HepG2 (cell line): ENCODE results near the gene CNPY4. TPM values are rescaled to one million over a fixed set of nuclear protein-coding genes. Genes with fewer than 3 reads are reported as not detected.

Source experiments
- ATAC-seq: fragments of 200-7000 bp; cut with Tn5 transposase; 3 replicates; pipeline ENCODE4 v1.9.1; 2020; ENCODE audit warnings: mild to moderate bottlenecking, moderate library complexity
- BruUV-seq: library from RNA; stranded (reverse); fragments of 400-500 nt; replicated peaks from 2 replicates; lab custom pipeline; 2021; lab: Mats Ljungman, UMichigan
- CTCF ChIA-PET: fragments of 300-600 bp; formaldehyde crosslinking; extraction: SDS; loops from one replicate; lab custom pipeline; 2021; ENCODE audit warnings: low total read pairs, inconsistent platforms, low intra/inter-chr PET ratio; lab: Yijun Ruan, JAX
- POLR2A ChIA-PET: fragments of 350-600 bp; sonication (Branson Sonifier 250); formaldehyde crosslinking; loops from one replicate; lab custom pipeline; 2020; ENCODE audit warnings: antibody characterized with exemption, inconsistent platforms; lab: Yijun Ruan, JAX
- DNase-seq: peaks from one replicate; pipeline ENCODE4 v3.0.0-alpha.2; 2015; ENCODE audit warnings: low spot score
- FAIRE-seq: peaks from 3 replicates; lab custom pipeline; 2011; peaks lifted over from hg19 to GRCh38; lab: Jason Lieb, UNC
- H2AFZ ChIP-seq: one replicate; pipeline ENCODE4 v1.6.1; 2011; ENCODE audit warnings: low read length, inconsistent platforms
- H3K27ac ChIP-seq: fragments of 300-600 bp; 3 replicates; pipeline ENCODE4 v1.8.0; 2011; ENCODE audit warnings: mixed run types, mild to moderate bottlenecking, mixed read lengths, low read length, inconsistent platforms; ENCODE audit not compliant: insufficient read depth; ENCODE audit errors: extremely low read length
- H3K27me3 ChIP-seq, 2 experiments: fragments of 200-600 bp in 1 of 2; 2 replicates in 1 of 2; 3 replicates in 1 of 2; pipeline versions ENCODE4 v1.6.0 to v1.8.0; 2011; ENCODE audit warnings: low read length in 2 of 2, mild to moderate bottlenecking in 2 of 2, moderate library complexity in 2 of 2, inconsistent platforms in 1 of 2; ENCODE audit not compliant: insufficient read depth in 2 of 2, control insufficient read depth in 1 of 2
- H3K36me3 ChIP-seq, 2 experiments: fragments of 200-600 bp in 1 of 2; replicated peaks in 1 of 2; 2 replicates in 1 of 2; 3 replicates in 1 of 2; pipeline versions ENCODE4 v1.5.1 to v1.8.0; 2011; ENCODE audit warnings: low read length in 2 of 2, inconsistent platforms in 1 of 2; ENCODE audit not compliant: insufficient read depth in 2 of 2, control insufficient read depth in 1 of 2
- H3K4me1 ChIP-seq: 2 replicates; pipeline ENCODE4 v1.5.1; 2012; ENCODE audit warnings: low read length, inconsistent platforms; ENCODE audit not compliant: insufficient read depth
- H3K4me2 ChIP-seq: 2 replicates; pipeline ENCODE4 v1.6.0; 2011; ENCODE audit warnings: low read depth, low read length, inconsistent platforms
- H3K4me3 ChIP-seq, 3 experiments: fragments of 200-600 bp in 1 of 3; sonication (generic), shearing (Covaris generic) in 1 of 3; replicated peaks in 1 of 3; 2 replicates each; pipeline ENCODE4 v1.5.1; 2011 to 2016; ENCODE audit warnings: low read length in 3 of 3, inconsistent platforms in 2 of 3, low read depth in 2 of 3, mild to moderate bottlenecking in 2 of 3, control low read depth in 1 of 3, mixed read lengths in 1 of 3; ENCODE audit not compliant: insufficient read depth in 1 of 3
- H3K79me2 ChIP-seq: one replicate; pipeline ENCODE4 v1.6.1; 2011; ENCODE audit warnings: low read length, inconsistent platforms; ENCODE audit not compliant: insufficient read depth
- H3K9ac ChIP-seq: 2 replicates; pipeline ENCODE4 v1.6.0; 2011; ENCODE audit warnings: mild to moderate bottlenecking, low read depth, low read length, inconsistent platforms; ENCODE audit not compliant: insufficient read depth
- H3K9me3 ChIP-seq: 2 replicates; pipeline ENCODE4 v1.5.1; 2012; ENCODE audit warnings: mild to moderate bottlenecking, low read length
- H4K20me1 ChIP-seq: 2 replicates; pipeline ENCODE4 v1.6.0; 2011; ENCODE audit warnings: inconsistent platforms, mild to moderate bottlenecking, low read length, moderate library complexity; ENCODE audit not compliant: insufficient read depth
- CBFB ChIP-seq: sonication (generic); formaldehyde crosslinking; IDR thresholded peaks from 2 replicates; pipeline ENCODE4 v1.4.0; 2020; ENCODE audit warnings: missing genetic modification reagents
- CCDC6 ChIP-seq: sonication (generic); formaldehyde crosslinking; IDR thresholded peaks from 2 replicates; pipeline ENCODE4 v1.8.1; 2022; ENCODE audit warnings: mild to moderate bottlenecking, missing genetic modification reagents, moderate library complexity
- CHCHD3 ChIP-seq: sonication (generic); formaldehyde crosslinking; IDR thresholded peaks from 2 replicates; pipeline ENCODE4 v1.8.0; 2022; ENCODE audit warnings: mild to moderate bottlenecking, missing genetic modification reagents, moderate library complexity
- DPF2 ChIP-seq: sonication (generic); formaldehyde crosslinking; IDR thresholded peaks from 2 replicates; pipeline ENCODE4 v1.4.0; 2020; ENCODE audit warnings: mild to moderate bottlenecking, low read depth, missing genetic modification reagents, borderline replicate concordance
- ELF4 ChIP-seq: sonication (generic); formaldehyde crosslinking; IDR thresholded peaks from 2 replicates; pipeline ENCODE4 v1.5.0; 2020; ENCODE audit warnings: missing genetic modification reagents, mild to moderate bottlenecking, moderate library complexity, borderline replicate concordance
- HHEX ChIP-seq: IDR thresholded peaks from 2 replicates; pipeline ENCODE4 v1.6.1; 2016; ENCODE audit warnings: control low read depth
- HNRNPH1 ChIP-seq: fragments of 200-400 bp; formaldehyde crosslinking; optimal IDR thresholded peaks from 2 replicates; pipeline ENCODE3; 2017; ENCODE audit warnings: mild to moderate bottlenecking, low read depth, low read length
- IRF2 ChIP-seq: IDR thresholded peaks from 2 replicates; pipeline ENCODE4 v1.6.1; 2018; ENCODE audit warnings: missing genetic modification reagents, missing compliant biosample characterization
- KDM2A ChIP-seq: sonication (generic); formaldehyde crosslinking; IDR thresholded peaks from 2 replicates; pipeline ENCODE4 v1.4.0; 2020; ENCODE audit warnings: low read depth, missing genetic modification reagents, borderline replicate concordance
- KMT2A ChIP-seq: sonication (generic); formaldehyde crosslinking; IDR thresholded peaks from 2 replicates; pipeline ENCODE4 v1.4.0; 2020; ENCODE audit warnings: missing genetic modification reagents
- MIER2 ChIP-seq: IDR thresholded peaks from 2 replicates; pipeline ENCODE4 v1.6.1; 2016; ENCODE audit warnings: missing biosample characterization, missing genetic modification reagents
- NFYC ChIP-seq: IDR thresholded peaks from 2 replicates; pipeline ENCODE4 v1.6.1; 2016; ENCODE audit warnings: missing genetic modification reagents, missing compliant biosample characterization
- PHF20 ChIP-seq: sonication (generic); formaldehyde crosslinking; IDR thresholded peaks from 2 replicates; pipeline ENCODE4 v1.5.0; 2020; ENCODE audit warnings: mild to moderate bottlenecking, missing genetic modification reagents
- RCOR2 ChIP-seq: IDR thresholded peaks from 2 replicates; pipeline ENCODE4 v1.6.1; 2016; ENCODE audit warnings: missing biosample characterization, missing genetic modification reagents
- REL ChIP-seq: sonication (generic); formaldehyde crosslinking; conservative IDR thresholded peaks from 2 replicates; pipeline ENCODE4 v1.8.0; 2022; ENCODE audit warnings: mild to moderate bottlenecking, missing genetic modification reagents, moderate library complexity
- RELA ChIP-seq: sonication (generic); formaldehyde crosslinking; IDR thresholded peaks from 2 replicates; pipeline ENCODE4 v1.4.0; 2020; ENCODE audit warnings: missing genetic modification reagents
- SRSF9 ChIP-seq: fragments of 200-400 bp; formaldehyde crosslinking; IDR thresholded peaks from 2 replicates; pipeline ENCODE4 v1.6.1; 2018; ENCODE audit warnings: borderline replicate concordance, mild to moderate bottlenecking, low read depth, low read length; ENCODE audit not compliant: insufficient read depth, poor library complexity, severe bottlenecking
- WIZ ChIP-seq: sonication (generic); formaldehyde crosslinking; IDR thresholded peaks from 2 replicates; pipeline ENCODE4 v1.5.1; 2020; ENCODE audit warnings: mild to moderate bottlenecking, missing genetic modification reagents
- ZFP36L1 ChIP-seq: sonication (generic); formaldehyde crosslinking; IDR thresholded peaks from 2 replicates; pipeline ENCODE4 v1.8.0; 2022; ENCODE audit warnings: mild to moderate bottlenecking, missing genetic modification reagents, moderate library complexity
- ZNF143 ChIP-seq: sonication (generic); formaldehyde crosslinking; IDR thresholded peaks from 2 replicates; pipeline ENCODE4 v1.4.0; 2020; ENCODE audit warnings: missing genetic modification reagents
- ZNF44 ChIP-seq: sonication (generic); formaldehyde crosslinking; IDR thresholded peaks from 2 replicates; pipeline ENCODE4 v1.5.1; 2020; ENCODE audit warnings: mild to moderate bottlenecking, missing genetic modification reagents
- ZNF552 ChIP-seq: sonication (generic); formaldehyde crosslinking; IDR thresholded peaks from 2 replicates; pipeline ENCODE4 v1.9.0; 2022; ENCODE audit warnings: missing genetic modification reagents, mild to moderate bottlenecking, borderline replicate concordance
- ZNF800 ChIP-seq: sonication (generic); formaldehyde crosslinking; IDR thresholded peaks from 2 replicates; pipeline ENCODE4 v1.4.0; 2020; ENCODE audit warnings: missing genetic modification reagents
- whole genome bisulfite sequencing: methylation state at CpG from one replicate; pipeline ENCODE4 v1.1.6; 2017; ENCODE audit warnings: low lambda C conversion rate; 5-methylcytosine and 5-hydroxymethylcytosine counted together
- in situ Hi-C: cut with HindIII; loops from 2 replicates; pipeline ENCODE4 v1.10.0; 2017; ENCODE audit warnings: low pct_unique_long_range_greater_than_20kb; ENCODE audit not compliant: extremely low pct_ligation_motif_present
- intact Hi-C: fragments of 100-400 bp; cut with micrococcal nuclease; formaldehyde crosslinking; loops from one replicate; pipeline ENCODE4 v1.10.0; 2022; ENCODE audit not compliant: unreplicated experiment
- polyA plus RNA-seq, 8 experiments: library from polyadenylated mRNA; depleted of rRNA in 3 of 8; stranded (reverse) in 7 of 8; unstranded in 1 of 8; fragments of >200 nt; fragmentation: Illumina TruSeq in 4 of 8; extraction: Trizol in 4 of 8; gene quantifications; 2 replicates each; pipeline versions ENCODE4 v1.2.1 to v1.2.3, GENCODE V29; 2011 to 2016; ENCODE audit warnings: low read depth in 4 of 8, missing spikeins in 1 of 8, mixed read lengths in 1 of 8; ENCODE audit not compliant: insufficient read depth in 1 of 8
- total RNA-seq, 5 experiments: library from RNA; depleted of rRNA; stranded (reverse); fragments of >200 nt; fragmentation: Illumina TruSeq; extraction: Trizol; gene quantifications; 2 replicates each; pipeline ENCODE4 v1.2.3, GENCODE V29; 2016; ENCODE audit warnings: low read depth in 1 of 5

Gene CNPY4
- total and polyA plus RNA-seq, 2 of the 13 experiments (the other 11 are each of a cell fraction or from before 2014, with no cell fraction given) = 6.2 to 12.7 TPM

DNA sequence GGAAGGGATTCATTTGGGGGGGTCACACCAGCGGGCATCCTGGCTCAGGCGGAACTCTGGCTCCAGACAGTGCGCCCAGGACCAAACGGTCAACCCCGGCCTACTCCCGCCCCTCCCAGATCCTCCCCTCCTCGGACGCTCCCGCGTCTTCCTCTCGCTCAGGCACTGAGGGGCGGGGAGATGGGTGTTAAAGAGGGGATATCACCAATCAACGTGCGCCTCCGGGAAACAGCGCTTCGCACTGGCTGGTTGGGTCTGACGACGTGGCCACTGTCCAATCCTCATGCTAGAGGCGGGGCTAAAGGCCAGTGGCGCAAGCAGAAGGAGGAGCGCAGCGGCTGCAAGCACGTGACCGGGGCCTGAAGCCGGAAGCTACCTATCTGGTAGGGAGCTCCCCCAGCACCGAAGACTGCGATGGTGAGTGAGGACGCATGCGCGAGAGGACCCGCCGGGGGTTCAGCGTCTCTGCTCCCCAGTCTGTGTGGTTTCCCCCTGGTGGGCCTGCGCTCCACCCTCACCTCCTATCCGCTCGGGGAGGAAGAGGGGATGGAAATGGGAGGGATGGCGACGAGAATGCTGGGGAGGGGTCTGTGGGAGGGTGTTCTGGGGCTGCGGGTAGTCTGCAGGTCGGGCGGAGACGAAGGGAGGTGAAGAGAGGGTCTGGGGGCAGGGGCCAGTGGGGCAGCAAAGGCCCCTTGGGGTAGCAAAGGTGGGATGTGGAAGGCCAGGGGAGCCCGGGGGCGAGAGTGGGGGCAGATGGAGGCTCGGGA, 29.3 kb downstream of the CNPY4 start, which contains the start of gene LAMTOR4:
LAMTOR4 (plus strand) TSS at position 360 of the 770 bp plus-strand sequence; CDS start at position 415, 55 bp downstream.
- POLR2A ChIA-PET = interaction anchor here (0.6 to 2.3 kb wide), 16 partner anchors 8 to 280 kb away, joined by 3 to 25 read pairs (median 7); partner anchors contain the start of genes AP4M1, COPS6, GAL3ST4 and GPC2
- peak within 1 kb of the TSS; percentile 96 to 97 (median 97) for H3K4me3 ChIP-seq
- peak within 1 kb of the TSS; percentile 66 for H2AFZ ChIP-seq
- 0 out of 5 replicates have a peak, but pooled peaks cover 0 to 1% of the 10 kb centered on the region in 2 experiments for H3K36me3 ChIP-seq
- H3K9me3 ChIP-seq = no peaks in the 10 kb centered on the region
- DNase-seq (peak; percentile 98), FAIRE-seq (peak; percentile 99), ATAC-seq (peak; percentile 98)
- peak within 1 kb of the TSS; percentile 46 for H3K27ac ChIP-seq
- H3K9ac ChIP-seq = peak within 1 kb of the TSS; percentile 79
- H3K79me2 ChIP-seq = peaks cover 15% of the 10 kb centered on the region
- BruUV-seq = no TSS peak
- H3K4me1 ChIP-seq = peaks cover 45% of the 10 kb centered on the region
- intact Hi-C loops (no loop called here), in situ Hi-C loops (no loop called here)
- H3K4me2 ChIP-seq = peak within 1 kb of the TSS; percentile 88
- under 1% methylated on average over 30 of the region's 46 CpGs for WGBS
- H3K27me3 ChIP-seq = no peaks in the 10 kb centered on the region
- CTCF ChIA-PET = no interaction called here
- no peaks in the 10 kb centered on the region; the same call in 1 of the 2 replicates for H4K20me1 ChIP-seq
- TF ChIP-seq HHEX (no peak), CCDC6 (CRISPR knock-in tag) (no peak; the same call in 1 of the 2 replicates), DPF2 (peak; percentile 13; the same call in 1 of the 2 replicates), ZFP36L1 (CRISPR knock-in tag) (no peak), REL (CRISPR knock-in tag) (no peak), SRSF9 (no peak), IRF2 (CRISPR knock-in tag) (no peak), CHCHD3 (CRISPR knock-in tag) (no peak), KMT2A (peak; percentile 34; the same call in 1 of the 2 replicates), ELF4 (peak; percentile 82; the same call in 1 of the 2 replicates), HNRNPH1 (peak; percentile 88), CBFB (CRISPR knock-in tag) (no peak), PHF20 (peak; percentile 76), NFYC (CRISPR knock-in tag) (peak; percentile 97), ZNF800 (no peak), ZNF44 (0 out of 2 replicates have a peak, but pooled peaks have one; percentile 12), ZNF143 (0 out of 2 replicates have a peak, but pooled peaks have one; percentile 16), MIER2 (CRISPR knock-in tag) (peak; percentile 40; the same call in 1 of the 2 replicates), RCOR2 (CRISPR knock-in tag) (0 out of 2 replicates have a peak, but pooled peaks have one; percentile 21), ZNF552 (CRISPR knock-in tag) (no peak), RELA (CRISPR knock-in tag) (no peak), KDM2A (CRISPR knock-in tag) (peak; percentile 25; the same call in 1 of the 2 replicates), WIZ (CRISPR knock-in tag) (no peak)
